ENCODE data around the gene CYB5R3.
"Not testable (repeated sequence)": the region's sequence is repeated elsewhere in the genome, so short reads cannot be mapped to it uniquely, and the experiment has no call there.

The CYB5R3 gene

GRCh38 chr22:42582987-42583386 lies 66.2 kb downstream of the CYB5R3 start:
- no peak overlapping the region for H3K4me3 ChIP-seq (ENCODE audit: control insufficient read depth, low read depth, low read length)
- no peak for TF ChIP-seq CTCF (conservative IDR thresholded peaks at IDR 0.05; ENCODE audit: control insufficient read depth, insufficient read depth, low read depth, low read length)
- no peak for DNase-seq (ENCODE audit: low read depth)

GRCh38 chr22:42581762-42582716 lies 67.2 kb downstream of the CYB5R3 start:
- peak overlapping the region; percentile 61 for H3K4me3 ChIP-seq (ENCODE audit: control insufficient read depth, low read depth, low read length)
- TF ChIP-seq CTCF (conservative IDR thresholded peaks at IDR 0.05; ENCODE audit: control insufficient read depth, insufficient read depth, low read depth, low read length) = no peak
- peak; percentile 61 for DNase-seq (ENCODE audit: low read depth)

- peak overlapping the region; percentile 61 for H3K4me3 ChIP-seq (ENCODE audit: control insufficient read depth, low read depth, low read length)
- DNase-seq (ENCODE audit: low read depth) = not testable (repeated sequence)
These were observed 67.9 kb downstream of the CYB5R3 start for GRCh38 chr22:42581194-42581761.

GRCh38 chr22:42580040-42580439 lies 69.2 kb downstream of the CYB5R3 start:
- H3K4me3 ChIP-seq (ENCODE audit: control insufficient read depth, low read depth, low read length); DNase-seq (ENCODE audit: low read depth): not testable (repeated sequence)

- H3K4me3 ChIP-seq (ENCODE audit: control insufficient read depth, low read depth, low read length) = no peak overlapping the region
- no peak for DNase-seq (ENCODE audit: low read depth)
- TF ChIP-seq CTCF (conservative IDR thresholded peaks at IDR 0.05; ENCODE audit: control insufficient read depth, insufficient read depth, low read depth, low read length) = no peak
These were observed 71.5 kb downstream of the CYB5R3 start for GRCh38 chr22:42577623-42578240.

GRCh38 chr22:42577141-42577540 lies 72.1 kb downstream of the CYB5R3 start:
- not testable (repeated sequence) for H3K4me3 ChIP-seq (ENCODE audit: control insufficient read depth, low read depth, low read length); DNase-seq (ENCODE audit: low read depth)

GRCh38 chr22:42575996-42576574 lies 73.1 kb downstream of the CYB5R3 start:
- DNase-seq (ENCODE audit: low read depth); H3K4me3 ChIP-seq (ENCODE audit: control insufficient read depth, low read depth, low read length): not testable (repeated sequence)

GRCh38 chr22:42574468-42574867 lies 74.7 kb downstream of the CYB5R3 start:
- H3K4me3 ChIP-seq (ENCODE audit: control insufficient read depth, low read depth, low read length); DNase-seq (ENCODE audit: low read depth): not testable (repeated sequence)

GRCh38 chr22:42574046-42574445 lies 75.1 kb downstream of the CYB5R3 start:
- H3K4me3 ChIP-seq (ENCODE audit: control insufficient read depth, low read depth, low read length); DNase-seq (ENCODE audit: low read depth): not testable (repeated sequence)

GRCh38 chr22:42571068-42571467 lies 78.1 kb downstream of the CYB5R3 start:
- not testable (repeated sequence) for H3K4me3 ChIP-seq (ENCODE audit: control insufficient read depth, low read depth, low read length); DNase-seq (ENCODE audit: low read depth)

GRCh38 chr22:42570580-42570979 lies 78.6 kb downstream of the CYB5R3 start:
- not testable (repeated sequence) for DNase-seq (ENCODE audit: low read depth); H3K4me3 ChIP-seq (ENCODE audit: control insufficient read depth, low read depth, low read length)

GRCh38 chr22:42567950-42568349 lies 81.2 kb downstream of the CYB5R3 start:
- not testable (repeated sequence) for DNase-seq (ENCODE audit: low read depth); H3K4me3 ChIP-seq (ENCODE audit: control insufficient read depth, low read depth, low read length)
